Transverse colon (tissue), 3 donors: ENCODE results near the gene CTAGE1.

Experiments used
- EP300 ChIP-seq: sonication (generic); formaldehyde crosslinking; IDR thresholded peaks from one replicate; pipeline ENCODE4 v1.6.1; 2017; ENCODE audit warnings: antibody characterized with exemption, low read depth
- TF ChIP-seq, protein P1 (sequence below), 5 experiments: fragments of 200-600 bp in 3 of 5; fragments of 450-650 bp in 2 of 5; sonication (generic) in 3 of 5; IDR thresholded peaks; 1 replicate in 2 of 5; 2 replicates in 3 of 5; pipeline ENCODE4 v1.5.1; 2016 to 2017; ENCODE audit warnings: antibody characterized with exemption in 5 of 5, inconsistent platforms in 3 of 5, mild to moderate bottlenecking in 2 of 5, moderate library complexity in 1 of 5

DNA sequence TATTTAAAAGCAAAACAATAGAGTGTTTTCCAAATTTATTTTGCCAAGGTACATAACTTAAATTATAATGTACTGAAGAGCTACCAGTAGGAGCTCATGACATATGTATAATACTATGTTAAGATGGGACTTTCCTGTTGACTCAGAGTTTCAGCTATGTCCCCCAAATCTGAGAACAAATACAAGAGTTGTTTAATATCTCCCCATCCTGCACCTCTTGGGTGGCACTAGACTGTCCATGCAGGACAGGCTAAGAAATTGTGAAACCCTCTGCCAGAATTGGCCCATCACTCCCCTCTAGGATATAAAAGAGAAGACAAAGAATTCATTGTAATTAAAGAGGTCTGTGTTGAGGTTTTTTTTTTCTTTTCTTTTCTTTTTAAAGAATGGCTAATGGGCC is 21.7 kb upstream of the CTAGE1 start:
- TF ChIP-seq, protein P1, sequence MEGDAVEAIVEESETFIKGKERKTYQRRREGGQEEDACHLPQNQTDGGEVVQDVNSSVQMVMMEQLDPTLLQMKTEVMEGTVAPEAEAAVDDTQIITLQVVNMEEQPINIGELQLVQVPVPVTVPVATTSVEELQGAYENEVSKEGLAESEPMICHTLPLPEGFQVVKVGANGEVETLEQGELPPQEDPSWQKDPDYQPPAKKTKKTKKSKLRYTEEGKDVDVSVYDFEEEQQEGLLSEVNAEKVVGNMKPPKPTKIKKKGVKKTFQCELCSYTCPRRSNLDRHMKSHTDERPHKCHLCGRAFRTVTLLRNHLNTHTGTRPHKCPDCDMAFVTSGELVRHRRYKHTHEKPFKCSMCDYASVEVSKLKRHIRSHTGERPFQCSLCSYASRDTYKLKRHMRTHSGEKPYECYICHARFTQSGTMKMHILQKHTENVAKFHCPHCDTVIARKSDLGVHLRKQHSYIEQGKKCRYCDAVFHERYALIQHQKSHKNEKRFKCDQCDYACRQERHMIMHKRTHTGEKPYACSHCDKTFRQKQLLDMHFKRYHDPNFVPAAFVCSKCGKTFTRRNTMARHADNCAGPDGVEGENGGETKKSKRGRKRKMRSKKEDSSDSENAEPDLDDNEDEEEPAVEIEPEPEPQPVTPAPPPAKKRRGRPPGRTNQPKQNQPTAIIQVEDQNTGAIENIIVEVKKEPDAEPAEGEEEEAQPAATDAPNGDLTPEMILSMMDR (IDR thresholded peaks at IDR 0.05), result no peak
- no peak for TF ChIP-seq EP300
